ENCODE data around the gene YIPF1. TPM values are rescaled to one million over a fixed set of nuclear protein-coding genes. Genes with fewer than 3 reads are reported as not detected.

The YIPF1 gene
- total RNA-seq, 4 donors from 2014 or later: 6.7 to 25.9 (median 14.8) TPM

GRCh38 chr1:53833393-53833792 lies 56.2 kb downstream of the YIPF1 start:
- Histone ChIP-seq H3K4me1 (no peaks in the 10 kb centered on the region), H3K27me3 (no peaks in the 10 kb centered on the region), H3K9me3 (no peaks in the 10 kb centered on the region), H3K27ac (no peak overlapping the region), H3K36me3 (no peaks in the 10 kb centered on the region), H3K4me3 (no peak overlapping the region)
- DNase-seq: no peak
- TF ChIP-seq CTCF (IDR thresholded peaks at IDR 0.05): no peak
- TF ChIP-seq POLR2A (IDR thresholded peaks at IDR 0.05): no peak
- intact Hi-C loops (cut with DNase I; ENCODE audit: low total_unique reads): no loop called here

- Histone ChIP-seq H3K36me3 (no peaks in the 10 kb centered on the region), H3K27me3 (no peaks in the 10 kb centered on the region), H3K4me1 (no peaks in the 10 kb centered on the region), H3K4me3 (no peak overlapping the region), H3K9me3 (no peaks in the 10 kb centered on the region), H3K27ac (no peak overlapping the region)
- no peak for DNase-seq
- intact Hi-C loops (cut with DNase I; ENCODE audit: low total_unique reads): no loop called here
- no peak for TF ChIP-seq CTCF (IDR thresholded peaks at IDR 0.05)
- TF ChIP-seq POLR2A (IDR thresholded peaks at IDR 0.05): no peak
Measured at GRCh38 chr1:53826367-53826766, 63.2 kb downstream of the YIPF1 start.

- no peaks in the 10 kb centered on the region for H3K9me3 ChIP-seq
- H3K27me3 ChIP-seq: no peaks in the 10 kb centered on the region
- TF ChIP-seq CTCF (IDR thresholded peaks at IDR 0.05) (no peak), POLR2A (IDR thresholded peaks at IDR 0.05) (no peak)
- no peaks in the 10 kb centered on the region for H3K36me3 ChIP-seq
- intact Hi-C loops (cut with DNase I; ENCODE audit: low total_unique reads): no loop called here
- H3K4me1 ChIP-seq: no peaks in the 10 kb centered on the region
- no peak for DNase-seq
- no peak overlapping the region for H3K27ac ChIP-seq
- no peak overlapping the region for H3K4me3 ChIP-seq
Measured at GRCh38 chr1:53825306-53825705, 64.3 kb downstream of the YIPF1 start.

GRCh38 chr1:53822931-53823330 lies 66.7 kb downstream of the YIPF1 start:
- Histone ChIP-seq H3K27me3 (no peaks in the 10 kb centered on the region), H3K36me3 (no peaks in the 10 kb centered on the region), H3K27ac (no peak overlapping the region), H3K9me3 (no peaks in the 10 kb centered on the region), H3K4me1 (no peaks in the 10 kb centered on the region), H3K4me3 (no peak overlapping the region)
- TF ChIP-seq CTCF (IDR thresholded peaks at IDR 0.05) (no peak), POLR2A (IDR thresholded peaks at IDR 0.05) (no peak)
- no peak for DNase-seq
- intact Hi-C loops (cut with DNase I; ENCODE audit: low total_unique reads): no loop called here

- no peak for DNase-seq
- intact Hi-C loops (cut with DNase I; ENCODE audit: low total_unique reads): no loop called here
- Histone ChIP-seq H3K9me3 (no peaks in the 10 kb centered on the region), H3K4me1 (no peaks in the 10 kb centered on the region), H3K36me3 (no peaks in the 10 kb centered on the region), H3K4me3 (no peak overlapping the region), H3K27ac (no peak overlapping the region), H3K27me3 (no peaks in the 10 kb centered on the region)
- TF ChIP-seq CTCF (IDR thresholded peaks at IDR 0.05) (no peak), POLR2A (IDR thresholded peaks at IDR 0.05) (no peak)
Measured at GRCh38 chr1:53821380-53821779, 68.2 kb downstream of the YIPF1 start.
